GM18858 (cell line): ENCODE results near the gene ZNF778.
"Not testable (repeated sequence)": the region's sequence is repeated elsewhere in the genome, so short reads cannot be mapped to it uniquely, and the experiment has no call there.

Source experiments
- ATAC-seq: cut with Tn5 transposase; IDR thresholded peaks from one replicate; pipeline ENCODE4 v1.9.1; 2021; ENCODE audit not compliant: unreplicated experiment

ZNF778 gene

GRCh38 chr16:89210904-89211515 is 6.5 kb upstream of the ZNF778 start:
- ATAC-seq = no peak

- ATAC-seq = no peak
These were observed 977 bp upstream of the ZNF778 start for GRCh38 chr16:89216315-89217137.

GRCh38 chr16:89217138-89217387 is 440 bp upstream of the ZNF778 start:
- no peak for ATAC-seq

GRCh38 chr16:89219365-89219764 is 1.9 kb downstream of the ZNF778 start:
- ATAC-seq = no peak

- ATAC-seq = no peak
These were observed 4.1 kb downstream of the ZNF778 start for GRCh38 chr16:89221604-89222003.

- ATAC-seq = no peak
These were observed 5.4 kb downstream of the ZNF778 start for GRCh38 chr16:89222931-89223330.

GRCh38 chr16:89224665-89225064 is 7.2 kb downstream of the ZNF778 start:
- ATAC-seq = no peak

GRCh38 chr16:89230255-89230654 is 12.8 kb downstream of the ZNF778 start:
- ATAC-seq = no peak

- no peak for ATAC-seq
These were observed 14.6 kb downstream of the ZNF778 start for GRCh38 chr16:89232107-89232506.

GRCh38 chr16:89233678-89234490 is 16.4 kb downstream of the ZNF778 start:
- no peak for ATAC-seq

- no peak for ATAC-seq
These were observed 20.2 kb downstream of the ZNF778 start for GRCh38 chr16:89237733-89238132.

- peak; percentile 41 for ATAC-seq
These were observed 23.9 kb downstream of the ZNF778 start for GRCh38 chr16:89241187-89242007.

GRCh38 chr16:89242795-89243200 is 25.3 kb downstream of the ZNF778 start:
- ATAC-seq = no peak

GRCh38 chr16:89243664-89244063 is 26.2 kb downstream of the ZNF778 start:
- no peak for ATAC-seq

GRCh38 chr16:89244264-89244663 is 26.8 kb downstream of the ZNF778 start:
- ATAC-seq = not testable (repeated sequence)

- no peak for ATAC-seq
These were observed 27.3 kb downstream of the ZNF778 start for GRCh38 chr16:89244754-89245153.

- ATAC-seq = no peak
These were observed 28.9 kb downstream of the ZNF778 start for GRCh38 chr16:89246383-89246902.

- no peak for ATAC-seq
These were observed 29.6 kb downstream of the ZNF778 start for GRCh38 chr16:89246903-89247733.

GRCh38 chr16:89247734-89248075 is 30.2 kb downstream of the ZNF778 start:
- ATAC-seq = not testable (repeated sequence)
